ENCODE measurements around the gene THADA. TPM values are rescaled to one million over a fixed set of nuclear protein-coding genes. Genes with fewer than 3 reads are reported as not detected.

THADA gene
- total RNA-seq, 4 donors from 2014 or later, result 49.9 to 90.2 (median 65.2) TPM

DNA sequence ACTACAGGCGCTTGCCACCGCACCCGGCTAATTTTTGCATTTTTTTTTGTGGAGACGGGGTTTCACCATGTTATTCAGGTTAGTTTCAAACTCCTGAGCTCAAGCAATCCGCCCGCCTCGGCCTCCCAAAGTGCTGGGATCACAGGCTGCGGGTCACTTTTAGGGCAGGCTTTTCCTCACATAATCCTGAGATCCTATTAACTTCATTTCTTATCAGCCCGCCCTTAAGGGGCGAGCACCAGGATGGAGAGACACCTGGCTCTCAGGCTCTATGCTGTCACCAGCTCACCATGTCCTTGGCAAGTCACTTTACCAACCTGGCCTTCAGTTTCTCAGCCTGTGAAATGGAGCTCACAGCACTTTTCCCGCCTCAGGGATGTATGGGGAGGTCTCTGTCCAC lies 392.5 kb downstream of the THADA start:
- no peak for DNase-seq
- Histone ChIP-seq H3K27ac (no peak overlapping the region), H3K36me3 (no peaks in the 10 kb centered on the region), H3K9me3 (no peaks in the 10 kb centered on the region), H3K27me3 (no peaks in the 10 kb centered on the region), H3K4me1 (no peaks in the 10 kb centered on the region), H3K4me3 (replicated peaks in 1 of 3) (no peak overlapping the region)
- WGBS, 2 donors, result 94 to 96% methylated on average over 11 of the region's 11 CpGs
- intact Hi-C loops (cut with DNase I), result no loop called here
- TF ChIP-seq, protein P1, sequence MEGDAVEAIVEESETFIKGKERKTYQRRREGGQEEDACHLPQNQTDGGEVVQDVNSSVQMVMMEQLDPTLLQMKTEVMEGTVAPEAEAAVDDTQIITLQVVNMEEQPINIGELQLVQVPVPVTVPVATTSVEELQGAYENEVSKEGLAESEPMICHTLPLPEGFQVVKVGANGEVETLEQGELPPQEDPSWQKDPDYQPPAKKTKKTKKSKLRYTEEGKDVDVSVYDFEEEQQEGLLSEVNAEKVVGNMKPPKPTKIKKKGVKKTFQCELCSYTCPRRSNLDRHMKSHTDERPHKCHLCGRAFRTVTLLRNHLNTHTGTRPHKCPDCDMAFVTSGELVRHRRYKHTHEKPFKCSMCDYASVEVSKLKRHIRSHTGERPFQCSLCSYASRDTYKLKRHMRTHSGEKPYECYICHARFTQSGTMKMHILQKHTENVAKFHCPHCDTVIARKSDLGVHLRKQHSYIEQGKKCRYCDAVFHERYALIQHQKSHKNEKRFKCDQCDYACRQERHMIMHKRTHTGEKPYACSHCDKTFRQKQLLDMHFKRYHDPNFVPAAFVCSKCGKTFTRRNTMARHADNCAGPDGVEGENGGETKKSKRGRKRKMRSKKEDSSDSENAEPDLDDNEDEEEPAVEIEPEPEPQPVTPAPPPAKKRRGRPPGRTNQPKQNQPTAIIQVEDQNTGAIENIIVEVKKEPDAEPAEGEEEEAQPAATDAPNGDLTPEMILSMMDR (IDR thresholded peaks at IDR 0.05), result no peak
- no peak for TF ChIP-seq POLR2A (IDR thresholded peaks at IDR 0.05)

DNA sequence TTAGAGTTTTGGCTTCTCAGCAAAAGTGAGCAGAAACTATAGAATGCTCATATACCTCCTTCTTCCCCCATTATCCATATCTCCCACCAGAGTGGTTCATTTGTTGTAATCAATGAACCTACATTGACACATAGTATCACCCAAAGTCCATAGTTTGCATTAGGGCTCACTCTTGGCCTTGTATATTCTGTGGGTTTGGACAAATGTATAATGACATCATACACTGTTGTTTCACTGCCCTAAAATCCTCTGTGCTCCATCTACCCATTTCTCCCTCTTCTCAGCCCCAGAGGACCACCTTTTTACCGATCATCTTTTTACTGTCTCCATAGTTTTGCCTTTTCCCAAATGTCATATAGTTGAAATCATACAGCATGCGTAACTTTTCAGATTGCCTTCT lies 393.5 kb downstream of the THADA start:
- H3K4me1 ChIP-seq, result no peaks in the 10 kb centered on the region
- no peak for TF ChIP-seq POLR2A (IDR thresholded peaks at IDR 0.05)
- TF ChIP-seq, protein P1 (IDR thresholded peaks at IDR 0.05), result no peak
- H3K27ac ChIP-seq, result no peak overlapping the region
- no peaks in the 10 kb centered on the region for H3K9me3 ChIP-seq
- DNase-seq, result no peak
- H3K27me3 ChIP-seq, result no peaks in the 10 kb centered on the region
- H3K4me3 ChIP-seq (replicated peaks in 1 of 3), result no peak overlapping the region
- intact Hi-C loops (cut with DNase I), result no loop called here
- no peaks in the 10 kb centered on the region for H3K36me3 ChIP-seq
- WGBS, 2 donors, result 48 to 64% methylated on average over 2 of the region's 2 CpGs

GRCh38 chr2:43201497-43201896 lies 394.3 kb downstream of the THADA start:
- H3K4me3 ChIP-seq (replicated peaks in 1 of 3), result no peak overlapping the region
- TF ChIP-seq, protein P1 (IDR thresholded peaks at IDR 0.05), result no peak
- no peak for TF ChIP-seq POLR2A (IDR thresholded peaks at IDR 0.05)
- WGBS, 2 donors, result 61 to 67% methylated on average over 3 to 4 of the region's 4 CpGs
- no peak for DNase-seq
- no peaks in the 10 kb centered on the region for H3K9me3 ChIP-seq
- intact Hi-C loops (cut with DNase I), result no loop called here
- no peaks in the 10 kb centered on the region for H3K36me3 ChIP-seq
- H3K27me3 ChIP-seq, result no peaks in the 10 kb centered on the region
- no peak overlapping the region for H3K27ac ChIP-seq
- H3K4me1 ChIP-seq, result no peaks in the 10 kb centered on the region

GRCh38 chr2:43201016-43201415 lies 394.8 kb downstream of the THADA start:
- Histone ChIP-seq H3K4me1 (no peaks in the 10 kb centered on the region), H3K9me3 (no peaks in the 10 kb centered on the region), H3K36me3 (no peaks in the 10 kb centered on the region), H3K4me3 (replicated peaks in 1 of 3) (no peak overlapping the region), H3K27me3 (no peaks in the 10 kb centered on the region), H3K27ac (no peak overlapping the region)
- WGBS, 2 donors, result 93 to 94% methylated on average over 7 of the region's 7 CpGs
- TF ChIP-seq POLR2A (IDR thresholded peaks at IDR 0.05), result no peak
- TF ChIP-seq, protein P1 (IDR thresholded peaks at IDR 0.05), result no peak
- intact Hi-C loops (cut with DNase I), result no loop called here
- no peak for DNase-seq

GRCh38 chr2:43199492-43200488 lies 396.0 kb downstream of the THADA start:
- WGBS, 2 donors, result 77 to 84% methylated on average over 10 to 16 of the region's 16 CpGs
- DNase-seq, result no peak
- TF ChIP-seq, protein P1 (IDR thresholded peaks at IDR 0.05), result no peak
- no peak for TF ChIP-seq POLR2A (IDR thresholded peaks at IDR 0.05)
- Histone ChIP-seq H3K9me3 (no peaks in the 10 kb centered on the region), H3K36me3 (no peaks in the 10 kb centered on the region), H3K27me3 (no peaks in the 10 kb centered on the region), H3K27ac (no peak overlapping the region), H3K4me1 (no peaks in the 10 kb centered on the region), H3K4me3 (replicated peaks in 1 of 3) (no peak overlapping the region)
- intact Hi-C loops (cut with DNase I), result no loop called here

All from thyroid gland (tissue), 4 donors.